ENCODE data around the gene ATP8A2. TPM values are rescaled to one million over a fixed set of nuclear protein-coding genes. Genes with fewer than 3 reads are reported as not detected.

Gene ATP8A2
- total RNA-seq, 1 donor from 2014 or later: 1.7 TPM

GRCh38 chr13:25733001-25733491 is 361.3 kb downstream of the ATP8A2 start:
- H3K27me3 ChIP-seq (ENCODE audit: low read depth): no peaks in the 10 kb centered on the region
- no peak for DNase-seq
- no peak for TF ChIP-seq CTCF (IDR thresholded peaks at IDR 0.05)
- no peak overlapping the region for H3K4me3 ChIP-seq
- H3K9me3 ChIP-seq: no peaks in the 10 kb centered on the region
- ATAC-seq: no peak
- intact Hi-C loops (cut with DNase I): no loop called here
- H3K27ac ChIP-seq: no peak overlapping the region
- H3K36me3 ChIP-seq: no peaks in the 10 kb centered on the region
- H3K4me1 ChIP-seq: no peaks in the 10 kb centered on the region

GRCh38 chr13:25733696-25734435 is 362.1 kb downstream of the ATP8A2 start:
- intact Hi-C loops (cut with DNase I): no loop called here
- Histone ChIP-seq H3K4me1 (peaks cover 6% of the 10 kb centered on the region), H3K27ac (no peak overlapping the region), H3K9me3 (no peaks in the 10 kb centered on the region), H3K36me3 (no peaks in the 10 kb centered on the region), H3K27me3 (ENCODE audit: low read depth) (no peaks in the 10 kb centered on the region), H3K4me3 (no peak overlapping the region)
- TF ChIP-seq CTCF (IDR thresholded peaks at IDR 0.05): no peak
- no peak for DNase-seq
- ATAC-seq: no peak

- H3K27ac ChIP-seq: no peak overlapping the region
- TF ChIP-seq CTCF (IDR thresholded peaks at IDR 0.05): no peak
- DNase-seq (no peak), ATAC-seq (peak; percentile 10 to 32)
- no peaks in the 10 kb centered on the region for H3K27me3 ChIP-seq (ENCODE audit: low read depth)
- intact Hi-C loops (cut with DNase I): no loop called here
- H3K4me1 ChIP-seq: peaks cover 10% of the 10 kb centered on the region
- H3K4me3 ChIP-seq: no peak overlapping the region
- H3K36me3 ChIP-seq: no peaks in the 10 kb centered on the region
- H3K9me3 ChIP-seq: no peaks in the 10 kb centered on the region
Observed at GRCh38 chr13:25738342-25739196, 366.8 kb downstream of the ATP8A2 start.

- intact Hi-C loops (cut with DNase I): no loop called here
- no peak for ATAC-seq
Observed at GRCh38 chr13:25739376-25739775, 367.6 kb downstream of the ATP8A2 start.

More at GRCh38 chr13:25739376-25739775, 367.6 kb downstream of the ATP8A2 start:
- Histone ChIP-seq H3K36me3 (no peaks in the 10 kb centered on the region), H3K4me1 (peaks cover 10% of the 10 kb centered on the region), H3K27me3 (ENCODE audit: low read depth) (no peaks in the 10 kb centered on the region), H3K4me3 (no peak overlapping the region), H3K9me3 (no peaks in the 10 kb centered on the region), H3K27ac (no peak overlapping the region)
- DNase-seq: no peak
- TF ChIP-seq CTCF (IDR thresholded peaks at IDR 0.05): no peak

All from lower lobe of right lung (tissue), 2 donors.